ENCODE results near the gene HIGD2A. TPM values are rescaled to one million over a fixed set of nuclear protein-coding genes. Genes with fewer than 3 reads are reported as not detected.

Gene HIGD2A
- total and polyA plus RNA-seq, 2 of the 13 experiments (the other 11 are each of a cell fraction or from before 2014, with no cell fraction given), result 89.2 to 146 TPM

- TF ChIP-seq, protein P1, sequence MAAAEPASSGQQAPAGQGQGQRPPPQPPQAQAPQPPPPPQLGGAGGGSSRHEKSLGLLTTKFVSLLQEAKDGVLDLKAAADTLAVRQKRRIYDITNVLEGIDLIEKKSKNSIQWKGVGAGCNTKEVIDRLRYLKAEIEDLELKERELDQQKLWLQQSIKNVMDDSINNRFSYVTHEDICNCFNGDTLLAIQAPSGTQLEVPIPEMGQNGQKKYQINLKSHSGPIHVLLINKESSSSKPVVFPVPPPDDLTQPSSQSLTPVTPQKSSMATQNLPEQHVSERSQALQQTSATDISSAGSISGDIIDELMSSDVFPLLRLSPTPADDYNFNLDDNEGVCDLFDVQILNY (CRISPR knock-in tag; conservative IDR thresholded peaks at IDR 0.05), result no peak
- TF ChIP-seq ZNF546 (CRISPR knock-in tag; conservative IDR thresholded peaks at IDR 0.05), result no peak
- no peak for TF ChIP-seq ZNF382 (CRISPR knock-in tag; IDR thresholded peaks at IDR 0.05; ENCODE audit: borderline replicate concordance)
- no peak for TF ChIP-seq ZBTB26 (CRISPR knock-in tag; IDR thresholded peaks at IDR 0.05; ENCODE audit: borderline replicate concordance)
- no peak for TF ChIP-seq ZC3H4 (CRISPR knock-in tag; IDR thresholded peaks at IDR 0.05; ENCODE audit: borderline replicate concordance)
- TF ChIP-seq ZNF367 (CRISPR knock-in tag; IDR thresholded peaks at IDR 0.05; ENCODE audit: borderline replicate concordance), result no peak
- peak; percentile 82; the same call in 1 of the 2 replicates for TF ChIP-seq RXRB (CRISPR knock-in tag; IDR thresholded peaks at IDR 0.05; ENCODE audit: borderline replicate concordance)
- peak; percentile 26; the same call in 1 of the 2 replicates for TF ChIP-seq SAP130 (CRISPR knock-in tag; IDR thresholded peaks at IDR 0.05; ENCODE audit: low read depth)
- TF ChIP-seq RNF2 (conservative IDR thresholded peaks at IDR 0.05; ENCODE audit: low read depth), result no peak
- no peak for TF ChIP-seq CENPX (CRISPR knock-in tag; IDR thresholded peaks at IDR 0.05)
- TF ChIP-seq, protein P2, sequence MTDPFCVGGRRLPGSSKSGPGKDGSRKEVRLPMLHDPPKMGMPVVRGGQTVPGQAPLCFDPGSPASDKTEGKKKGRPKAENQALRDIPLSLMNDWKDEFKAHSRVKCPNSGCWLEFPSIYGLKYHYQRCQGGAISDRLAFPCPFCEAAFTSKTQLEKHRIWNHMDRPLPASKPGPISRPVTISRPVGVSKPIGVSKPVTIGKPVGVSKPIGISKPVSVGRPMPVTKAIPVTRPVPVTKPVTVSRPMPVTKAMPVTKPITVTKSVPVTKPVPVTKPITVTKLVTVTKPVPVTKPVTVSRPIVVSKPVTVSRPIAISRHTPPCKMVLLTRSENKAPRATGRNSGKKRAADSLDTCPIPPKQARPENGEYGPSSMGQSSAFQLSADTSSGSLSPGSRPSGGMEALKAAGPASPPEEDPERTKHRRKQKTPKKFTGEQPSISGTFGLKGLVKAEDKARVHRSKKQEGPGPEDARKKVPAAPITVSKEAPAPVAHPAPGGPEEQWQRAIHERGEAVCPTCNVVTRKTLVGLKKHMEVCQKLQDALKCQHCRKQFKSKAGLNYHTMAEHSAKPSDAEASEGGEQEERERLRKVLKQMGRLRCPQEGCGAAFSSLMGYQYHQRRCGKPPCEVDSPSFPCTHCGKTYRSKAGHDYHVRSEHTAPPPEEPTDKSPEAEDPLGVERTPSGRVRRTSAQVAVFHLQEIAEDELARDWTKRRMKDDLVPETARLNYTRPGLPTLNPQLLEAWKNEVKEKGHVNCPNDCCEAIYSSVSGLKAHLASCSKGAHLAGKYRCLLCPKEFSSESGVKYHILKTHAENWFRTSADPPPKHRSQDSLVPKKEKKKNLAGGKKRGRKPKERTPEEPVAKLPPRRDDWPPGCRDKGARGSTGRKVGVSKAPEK (CRISPR knock-in tag; IDR thresholded peaks at IDR 0.05; ENCODE audit: borderline replicate concordance), result no peak
- TF ChIP-seq GTF3A (CRISPR knock-in tag; conservative IDR thresholded peaks at IDR 0.05), result no peak
- no peak for TF ChIP-seq CREM (IDR thresholded peaks at IDR 0.05)
- no peak for TF ChIP-seq CREM (CRISPR knock-in tag; IDR thresholded peaks at IDR 0.05)
- TF ChIP-seq, protein P3, sequence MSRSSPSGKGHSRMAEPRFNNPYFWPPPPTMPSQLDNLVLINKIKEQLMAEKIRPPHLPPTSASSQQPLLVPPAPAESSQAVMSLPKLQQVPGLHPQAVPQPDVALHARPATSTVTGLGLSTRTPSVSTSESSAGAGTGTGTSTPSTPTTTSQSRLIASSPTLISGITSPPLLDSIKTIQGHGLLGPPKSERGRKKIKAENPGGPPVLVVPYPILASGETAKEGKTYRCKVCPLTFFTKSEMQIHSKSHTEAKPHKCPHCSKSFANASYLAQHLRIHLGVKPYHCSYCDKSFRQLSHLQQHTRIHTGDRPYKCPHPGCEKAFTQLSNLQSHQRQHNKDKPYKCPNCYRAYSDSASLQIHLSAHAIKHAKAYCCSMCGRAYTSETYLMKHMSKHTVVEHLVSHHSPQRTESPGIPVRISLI (CRISPR knock-in tag; IDR thresholded peaks at IDR 0.05; ENCODE audit: borderline replicate concordance), result peak; percentile 66; the same call in 1 of the 2 replicates
- 0 out of 2 replicates have a peak, but pooled peaks have one; percentile 37 for TF ChIP-seq SRF (IDR thresholded peaks at IDR 0.05; ENCODE audit: low read depth, low read length)
- no peak for TF ChIP-seq ZNF230 (CRISPR knock-in tag; IDR thresholded peaks at IDR 0.05)
- TF ChIP-seq PHB2 (IDR thresholded peaks at IDR 0.05; ENCODE audit: partially characterized antibody), result no peak
- TF ChIP-seq ZNF180 (CRISPR knock-in tag; IDR thresholded peaks at IDR 0.05; ENCODE audit: borderline replicate concordance, low read depth), result no peak
- no peak for TF ChIP-seq MTA1 (CRISPR knock-in tag; IDR thresholded peaks at IDR 0.05; ENCODE audit: borderline replicate concordance)
- TF ChIP-seq NPAS2 (CRISPR knock-in tag; IDR thresholded peaks at IDR 0.05; ENCODE audit: borderline replicate concordance), result no peak
- TF ChIP-seq ZFY (CRISPR knock-in tag; IDR thresholded peaks at IDR 0.05), result no peak
- TF ChIP-seq, protein P4, sequence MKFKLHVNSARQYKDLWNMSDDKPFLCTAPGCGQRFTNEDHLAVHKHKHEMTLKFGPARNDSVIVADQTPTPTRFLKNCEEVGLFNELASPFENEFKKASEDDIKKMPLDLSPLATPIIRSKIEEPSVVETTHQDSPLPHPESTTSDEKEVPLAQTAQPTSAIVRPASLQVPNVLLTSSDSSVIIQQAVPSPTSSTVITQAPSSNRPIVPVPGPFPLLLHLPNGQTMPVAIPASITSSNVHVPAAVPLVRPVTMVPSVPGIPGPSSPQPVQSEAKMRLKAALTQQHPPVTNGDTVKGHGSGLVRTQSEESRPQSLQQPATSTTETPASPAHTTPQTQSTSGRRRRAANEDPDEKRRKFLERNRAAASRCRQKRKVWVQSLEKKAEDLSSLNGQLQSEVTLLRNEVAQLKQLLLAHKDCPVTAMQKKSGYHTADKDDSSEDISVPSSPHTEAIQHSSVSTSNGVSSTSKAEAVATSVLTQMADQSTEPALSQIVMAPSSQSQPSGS (CRISPR knock-in tag; IDR thresholded peaks at IDR 0.05), result no peak
- TF ChIP-seq, protein P5, sequence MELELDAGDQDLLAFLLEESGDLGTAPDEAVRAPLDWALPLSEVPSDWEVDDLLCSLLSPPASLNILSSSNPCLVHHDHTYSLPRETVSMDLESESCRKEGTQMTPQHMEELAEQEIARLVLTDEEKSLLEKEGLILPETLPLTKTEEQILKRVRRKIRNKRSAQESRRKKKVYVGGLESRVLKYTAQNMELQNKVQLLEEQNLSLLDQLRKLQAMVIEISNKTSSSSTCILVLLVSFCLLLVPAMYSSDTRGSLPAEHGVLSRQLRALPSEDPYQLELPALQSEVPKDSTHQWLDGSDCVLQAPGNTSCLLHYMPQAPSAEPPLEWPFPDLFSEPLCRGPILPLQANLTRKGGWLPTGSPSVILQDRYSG (CRISPR knock-in tag; IDR thresholded peaks at IDR 0.05), result no peak
Measured at GRCh38 chr5:176429972-176430371, 41.4 kb downstream of the HIGD2A start (continued).

Data from HepG2 (cell line).